ENCODE measurements around the gene GNGT1.

DNA sequence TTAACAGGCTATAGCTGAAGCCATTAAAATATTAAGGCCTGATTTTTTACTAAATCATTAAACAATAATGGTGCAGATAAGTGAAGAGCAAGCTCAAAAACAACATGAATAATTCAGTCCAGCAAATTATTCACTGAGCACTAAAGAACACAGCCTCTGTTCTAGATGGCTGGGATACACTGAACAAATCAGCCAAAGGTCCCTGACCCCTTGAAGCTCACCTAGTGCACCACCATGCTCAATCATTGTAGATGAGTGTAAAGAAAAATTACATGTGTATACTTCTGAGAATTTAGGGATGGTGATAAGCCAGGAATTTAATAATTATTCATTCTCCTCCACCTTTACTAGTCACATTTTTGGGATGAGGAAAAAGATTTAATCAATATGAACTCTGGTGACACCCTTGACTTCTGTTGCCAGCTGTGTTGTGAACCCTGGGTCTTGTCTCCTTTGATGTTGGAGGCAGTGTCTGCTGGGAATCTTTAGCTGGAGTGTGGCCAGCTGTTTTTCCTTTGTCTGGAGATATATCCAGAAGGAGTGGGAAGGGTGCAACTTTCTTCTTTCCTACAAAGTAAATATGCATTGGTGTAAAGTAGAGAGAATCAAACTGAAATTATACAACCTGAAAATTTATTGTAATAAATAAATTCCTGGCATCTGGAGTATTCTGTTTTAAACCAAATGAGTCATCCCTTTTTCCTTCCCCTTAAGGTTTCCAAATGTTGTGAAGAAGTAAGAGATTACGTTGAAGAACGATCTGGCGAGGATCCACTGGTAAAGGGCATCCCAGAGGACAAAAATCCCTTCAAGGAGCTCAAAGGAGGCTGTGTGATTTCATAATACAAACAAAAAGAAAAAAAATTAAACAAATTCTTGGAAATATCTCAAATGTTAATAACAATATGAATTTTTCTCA is 4.0 kb downstream of the GNGT1 start:
- TF ChIP-seq CTCF (IDR thresholded peaks at IDR 0.05) = no peak
- TF ChIP-seq POLR2AphosphoS5 (IDR thresholded peaks at IDR 0.05) = peak; percentile 14
- TF ChIP-seq POLR2A (IDR thresholded peaks at IDR 0.05) = no peak
